ENCODE data around the gene PDCD7.
"Not testable (repeated sequence)": the region's sequence is repeated elsewhere in the genome, so short reads cannot be mapped to it uniquely, and the experiment has no call there.

PDCD7 gene

DNA sequence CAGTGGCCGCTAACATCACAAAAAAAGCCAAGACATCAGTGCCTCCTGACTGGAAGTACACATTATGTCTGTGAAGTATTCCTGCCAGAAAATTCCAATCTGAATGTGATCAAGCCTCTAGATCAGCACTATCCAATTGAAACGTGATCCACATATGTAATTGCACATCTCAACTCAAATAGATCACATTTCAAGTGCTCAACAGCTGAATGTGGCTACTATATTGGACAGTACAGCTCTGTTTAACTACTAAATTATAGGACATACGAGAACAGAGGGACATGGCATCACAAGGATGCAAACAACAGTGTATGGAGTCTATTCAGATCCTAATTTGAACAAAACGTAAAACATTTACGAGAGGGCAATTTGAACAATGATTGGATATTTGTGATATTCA lies 18.1 kb downstream of the PDCD7 start:
- no peak for DNase-seq (ENCODE audit: low read depth, low spot score)

DNA sequence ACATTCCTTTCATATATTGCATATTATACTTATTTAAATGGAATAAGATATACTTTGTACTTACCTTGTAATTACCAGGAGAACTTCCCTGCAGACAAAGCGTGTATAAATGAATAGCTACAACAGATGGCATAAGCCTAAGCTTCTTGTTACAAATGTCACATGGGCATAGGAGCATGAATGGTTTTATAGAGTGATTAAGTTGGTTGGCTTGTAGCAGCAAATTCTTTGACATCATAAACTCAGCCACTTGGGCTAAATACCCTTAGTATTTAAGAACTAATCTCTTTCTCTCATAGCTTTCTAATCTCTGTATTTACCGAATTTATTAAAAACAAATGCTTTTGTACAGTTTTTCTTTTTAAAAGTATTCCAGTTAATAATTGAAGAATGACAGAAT lies 18.5 kb downstream of the PDCD7 start, which contains the start of gene UBAP1L:
Gene UBAP1L, minus strand, starts transcription at position 115 of the 400 bp plus-strand sequence. CDS start 8,985 bp downstream, outside the sequence.
- DNase-seq (ENCODE audit: low read depth, low spot score): no peak

DNA sequence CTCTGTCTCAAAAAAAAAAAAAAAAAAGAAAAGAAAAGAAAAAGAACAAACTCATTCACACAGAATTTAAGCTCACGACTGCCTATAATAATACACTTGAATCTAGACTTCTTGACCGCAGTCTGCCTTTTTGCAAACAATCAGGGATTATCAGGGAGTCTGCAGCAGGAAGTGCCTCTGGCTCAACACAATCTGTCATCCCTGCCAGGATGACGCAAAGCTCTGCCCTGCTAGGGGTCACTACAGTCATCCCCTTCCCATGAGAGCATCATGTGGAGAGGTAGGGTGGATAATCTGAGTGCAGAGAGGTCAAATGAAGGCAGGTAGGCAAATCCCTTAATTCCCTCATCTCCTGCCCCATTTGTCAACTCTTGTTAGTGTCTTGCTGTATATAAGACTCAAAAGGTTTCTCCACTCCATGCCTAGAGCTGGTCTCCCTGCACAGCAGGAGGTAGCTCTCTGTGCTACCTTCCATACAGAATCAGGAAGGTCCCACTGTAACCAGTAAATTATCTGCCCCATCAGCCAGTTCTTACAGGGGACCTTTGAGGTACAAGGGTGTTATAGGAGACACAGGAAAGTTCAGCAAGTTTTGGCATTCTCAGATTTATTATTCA lies 22.8 kb downstream of the PDCD7 start:
- DNase-seq (ENCODE audit: low read depth, low spot score): peak; percentile 22

DNA sequence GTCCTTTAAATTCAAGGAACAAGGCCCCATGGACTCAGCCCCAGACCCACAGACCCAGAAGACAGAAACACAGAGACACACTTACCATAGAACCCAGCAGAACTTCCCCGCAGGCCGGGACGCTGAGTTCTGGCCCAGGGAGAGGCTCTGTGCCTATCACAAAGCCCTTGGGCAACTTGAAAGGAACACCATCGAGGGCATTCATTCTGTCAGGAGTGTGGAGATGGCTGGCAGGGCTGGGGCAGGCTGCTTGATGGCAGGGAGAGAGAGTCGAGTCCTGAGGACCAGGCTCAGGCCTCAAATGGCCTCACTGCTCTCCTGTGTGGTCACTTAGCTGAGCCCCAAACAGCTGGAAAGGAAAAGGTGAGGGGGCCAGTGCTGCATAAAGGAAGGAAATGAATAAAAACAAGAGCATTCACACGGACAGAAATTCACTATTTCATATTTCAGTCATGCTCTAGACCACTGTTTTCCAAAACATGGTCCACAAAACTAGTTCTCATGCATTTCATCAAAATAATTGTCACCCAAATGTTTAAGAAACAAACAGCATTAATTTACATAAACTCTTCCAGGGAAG lies 27.5 kb downstream of the PDCD7 start:
- no peak for DNase-seq (ENCODE audit: low read depth, low spot score)

DNA sequence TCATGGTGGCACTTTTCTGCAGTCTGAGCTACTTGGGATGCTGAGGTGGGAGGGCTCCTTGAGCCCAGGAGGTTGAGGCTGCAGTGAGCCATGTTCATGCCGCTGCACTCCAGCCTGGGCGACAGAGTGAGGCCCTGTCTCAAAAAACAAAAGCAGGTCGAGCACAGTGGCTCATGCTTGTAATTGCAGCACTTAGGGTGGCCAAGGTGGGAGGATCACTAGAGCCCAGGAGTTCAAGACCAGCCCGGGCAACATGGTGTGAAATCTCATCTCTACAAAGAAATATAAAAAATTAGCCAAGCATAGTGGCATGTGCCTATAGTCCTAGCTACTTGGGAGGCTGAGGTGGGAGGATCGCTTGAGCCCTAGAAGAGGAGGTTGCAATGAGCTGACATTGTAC lies 28.6 kb downstream of the PDCD7 start:
- DNase-seq (ENCODE audit: low read depth, low spot score): no peak

DNA sequence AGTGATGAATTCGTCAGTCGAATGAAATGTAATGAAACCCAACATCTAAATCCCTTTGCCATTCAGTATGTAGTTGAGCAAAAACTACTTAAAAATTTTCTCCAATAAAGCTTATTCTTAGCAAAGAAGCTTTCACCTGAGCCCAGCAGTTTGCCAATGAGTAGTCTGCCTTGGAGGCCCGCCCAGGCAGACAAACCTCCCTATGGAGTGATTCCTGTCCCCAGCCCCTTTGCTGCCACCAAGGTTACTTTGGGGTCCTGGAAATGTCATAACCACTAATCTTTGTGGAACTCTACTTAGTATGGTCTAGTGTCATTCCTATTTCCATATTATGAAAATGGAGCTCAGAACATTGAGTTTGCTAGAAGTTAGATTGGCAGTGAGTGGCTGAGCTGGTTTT lies 30.7 kb downstream of the PDCD7 start:
- DNase-seq (ENCODE audit: low read depth, low spot score): no peak

DNA sequence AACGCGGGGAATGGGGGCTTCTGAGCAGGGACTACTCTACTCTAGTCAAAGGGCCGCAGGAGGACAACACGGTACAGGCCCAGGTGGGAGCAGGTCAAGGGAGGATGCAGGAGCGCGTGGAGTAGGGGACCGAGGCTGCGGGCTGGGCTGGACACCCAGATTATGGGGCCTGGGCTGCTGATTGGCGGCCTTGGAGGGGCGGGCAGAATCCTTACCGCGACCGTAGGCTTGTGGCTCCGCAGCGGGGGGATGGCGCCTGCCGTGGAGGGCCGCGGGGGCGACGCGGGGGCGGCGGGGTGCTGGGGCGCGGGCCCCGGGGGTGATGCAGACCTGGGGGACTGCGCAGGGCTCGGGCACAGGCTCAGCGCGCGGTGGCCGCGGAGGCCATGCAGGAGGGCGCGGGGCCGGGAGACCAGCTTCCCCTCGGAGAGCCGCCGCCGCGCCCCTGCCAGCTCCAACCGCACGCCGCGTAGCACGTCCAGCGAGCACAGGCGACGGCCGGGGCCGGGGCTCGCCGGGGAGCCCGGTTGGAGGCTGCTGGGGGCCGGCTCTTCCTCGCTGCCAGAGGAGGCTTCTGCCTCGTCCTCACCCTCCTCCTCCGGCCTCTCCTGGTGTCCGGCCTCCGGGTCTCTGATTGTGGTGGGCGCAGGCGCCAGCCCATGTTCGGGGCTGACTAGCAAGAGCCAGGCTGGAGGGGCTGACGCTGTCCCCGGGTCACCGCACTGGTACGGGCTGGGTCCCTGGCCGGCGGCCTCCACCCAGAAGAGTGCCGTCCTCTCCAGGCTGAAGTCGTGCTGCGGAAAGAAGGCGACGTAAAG lies 31.5 kb downstream of the PDCD7 start:
- peak; percentile 24 for DNase-seq (ENCODE audit: low read depth, low spot score)

DNA sequence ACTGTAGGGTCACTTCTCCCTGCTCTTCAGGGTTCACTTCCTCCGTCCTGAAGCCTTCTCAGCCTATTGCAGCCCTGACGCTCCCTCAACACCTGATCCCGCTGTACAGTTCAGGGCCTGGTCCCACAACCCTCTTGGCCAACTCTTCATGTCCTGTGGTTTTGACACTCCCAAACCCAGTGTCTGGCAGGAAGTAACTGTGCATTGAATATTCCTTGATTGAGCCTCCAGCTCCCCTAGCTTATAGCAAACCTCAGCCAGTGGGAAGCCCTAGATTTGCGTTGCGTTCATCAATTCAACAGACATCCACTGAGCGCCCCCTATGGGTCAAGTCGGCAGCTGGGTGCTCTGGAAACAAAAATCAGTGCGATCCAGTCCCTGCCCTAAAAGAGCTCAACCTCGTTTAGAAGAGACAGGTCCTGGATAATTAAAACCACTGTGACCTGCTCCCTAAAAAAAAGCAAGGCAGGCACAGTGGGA lies 32.2 kb downstream of the PDCD7 start:
- DNase-seq (ENCODE audit: low read depth, low spot score): peak; percentile 84

DNA sequence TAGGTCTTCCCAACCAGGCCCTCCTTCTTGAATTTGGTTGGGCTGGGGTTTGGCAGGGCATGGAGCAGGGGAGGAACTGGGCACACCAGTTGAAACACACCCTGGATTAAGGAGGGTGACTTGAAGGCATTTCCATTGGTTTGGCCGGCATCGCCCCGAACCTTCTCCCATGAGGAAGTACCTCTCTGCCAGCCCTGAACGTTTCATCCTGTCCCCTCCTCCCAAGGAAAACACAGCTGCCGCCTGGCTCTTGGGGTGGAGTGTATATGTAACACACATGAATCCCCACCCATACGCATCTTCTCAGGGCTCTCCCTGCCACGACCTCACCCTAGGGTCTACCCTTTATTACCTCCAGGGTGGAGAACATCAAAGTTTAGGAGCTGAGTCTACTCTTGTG lies 33.2 kb downstream of the PDCD7 start:
- DNase-seq (ENCODE audit: low read depth, low spot score): no peak

DNA sequence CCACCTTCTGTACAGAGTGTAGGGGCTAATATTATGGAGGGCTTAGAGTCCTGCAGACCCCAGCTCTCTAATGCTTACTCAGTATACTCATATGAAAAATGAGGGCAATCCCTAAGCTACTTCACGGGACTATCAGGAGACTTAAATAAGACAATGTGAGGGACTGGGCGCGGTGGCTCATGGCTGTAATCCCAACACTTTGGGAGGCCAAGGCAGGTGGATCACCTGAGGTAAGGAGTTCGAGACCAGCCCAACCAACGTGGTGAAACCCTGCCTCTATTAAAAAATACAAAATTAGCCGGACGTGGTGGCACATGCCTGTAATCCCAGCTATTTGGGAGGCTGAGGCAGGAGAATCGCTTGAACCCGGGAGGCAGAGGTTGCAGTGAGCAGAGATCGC lies 33.8 kb downstream of the PDCD7 start:
- DNase-seq (ENCODE audit: low read depth, low spot score): not testable (repeated sequence)

DNA sequence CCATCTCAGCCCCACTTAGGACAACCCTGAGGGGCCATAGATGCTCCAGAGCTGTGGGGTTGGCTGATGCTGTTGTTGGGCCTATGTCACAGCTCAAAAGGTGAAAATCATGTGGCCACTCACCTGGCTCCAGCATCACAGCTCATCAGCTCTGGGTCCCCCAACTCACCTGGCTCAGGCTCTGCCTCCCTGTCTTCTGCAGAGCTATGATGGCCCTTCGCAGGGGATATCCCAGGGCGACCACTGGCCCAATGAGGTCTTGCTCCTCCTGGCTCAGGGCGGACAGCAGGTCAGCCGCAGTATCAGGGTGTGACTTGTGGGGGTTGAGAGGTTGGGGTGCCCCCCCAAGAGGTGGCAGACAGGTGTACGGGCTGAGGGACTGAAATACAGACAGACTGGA lies 34.3 kb downstream of the PDCD7 start:
- DNase-seq (ENCODE audit: low read depth, low spot score): no peak

DNA sequence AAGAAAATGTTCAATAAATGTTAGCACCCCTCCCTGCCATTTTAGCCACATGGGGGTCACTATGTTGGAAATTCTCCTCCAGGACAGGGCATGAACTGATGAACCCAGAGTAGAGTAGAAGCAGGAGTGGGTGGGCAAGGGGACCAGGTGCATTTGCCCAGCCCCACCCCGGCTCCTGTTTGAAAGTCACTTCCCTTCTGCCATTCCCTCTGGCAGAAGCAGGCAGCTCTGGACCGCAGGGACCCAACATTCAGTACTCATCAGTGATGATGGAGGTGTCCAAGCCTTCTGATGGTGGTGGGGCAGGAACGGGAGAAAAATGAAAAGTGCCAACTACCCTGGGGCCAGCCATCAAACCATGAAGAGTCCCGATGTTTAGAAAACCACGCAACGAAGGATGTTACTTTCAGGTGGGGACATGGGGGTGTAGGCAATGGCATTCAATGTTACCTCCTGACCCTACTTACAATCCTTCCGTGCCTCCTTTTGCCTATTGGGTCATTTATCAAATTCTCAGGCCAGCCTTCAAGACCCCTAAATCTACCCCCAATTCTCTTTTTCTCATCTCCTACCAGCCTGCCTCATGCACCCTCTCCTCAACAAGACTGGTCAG lies 35.9 kb downstream of the PDCD7 start:
- no peak for DNase-seq (ENCODE audit: low read depth, low spot score)

DNA sequence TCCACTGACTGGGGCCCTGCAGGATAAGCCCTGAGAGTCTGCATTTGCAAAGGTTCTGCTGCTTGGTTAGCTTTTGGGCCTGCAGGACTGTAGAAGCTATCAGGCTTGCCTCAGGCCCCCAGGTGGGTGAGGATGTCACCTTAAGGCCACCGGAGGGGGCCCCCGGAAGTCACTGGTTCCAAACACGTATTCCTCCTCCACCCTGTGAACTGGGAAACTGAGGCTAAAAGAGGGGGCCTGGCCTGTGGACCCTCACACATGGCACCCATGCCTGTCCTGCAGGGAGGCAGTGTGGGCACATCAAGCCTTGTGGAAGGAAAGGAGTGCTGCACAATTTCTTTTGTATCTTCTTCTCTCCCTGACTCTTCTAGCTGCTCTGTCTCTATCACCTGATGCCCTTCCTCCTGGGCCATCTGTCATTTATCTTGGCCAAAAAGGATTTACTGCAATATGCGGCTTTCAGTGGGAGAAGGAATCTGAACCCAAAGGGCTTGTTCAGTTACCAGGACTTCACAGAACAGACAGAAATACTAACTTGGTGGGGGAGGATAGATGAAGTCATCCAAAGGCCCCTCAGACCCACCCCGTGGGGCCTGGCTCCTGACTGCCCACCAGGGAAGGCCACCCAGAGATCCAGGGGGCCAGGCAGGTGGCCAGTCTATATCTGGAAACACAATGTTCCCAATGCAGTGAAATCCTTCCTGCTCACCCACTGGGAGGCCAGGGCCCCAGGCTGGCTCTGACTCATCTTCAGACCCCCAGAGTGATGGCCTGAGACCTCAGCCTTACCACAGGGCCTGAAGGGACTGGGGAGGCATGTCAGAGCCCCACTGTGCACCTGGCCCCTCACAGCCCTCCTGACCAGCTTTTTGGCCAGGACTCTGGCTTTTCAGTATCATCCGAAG lies 36.9 kb downstream of the PDCD7 start:
- no peak for DNase-seq (ENCODE audit: low read depth, low spot score)

DNA sequence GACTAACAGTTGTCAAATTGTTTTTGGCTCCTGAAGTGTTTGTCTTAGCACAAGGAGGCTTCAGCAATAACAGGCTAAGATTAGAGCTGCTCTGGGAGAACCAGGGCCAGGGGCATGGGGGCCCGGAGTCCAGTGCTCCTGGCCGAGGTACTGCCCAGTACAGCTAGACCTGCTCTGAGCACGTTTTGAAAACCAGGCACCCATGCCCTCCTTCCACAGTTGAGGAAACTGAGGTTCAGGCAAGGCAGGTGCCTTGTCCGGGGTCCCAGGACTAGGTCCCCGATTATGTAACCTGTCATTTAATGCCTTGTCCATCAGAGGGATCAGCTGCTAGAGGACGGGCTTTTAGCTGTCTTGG lies 37.9 kb downstream of the PDCD7 start:
- no peak for DNase-seq (ENCODE audit: low read depth, low spot score)

DNA sequence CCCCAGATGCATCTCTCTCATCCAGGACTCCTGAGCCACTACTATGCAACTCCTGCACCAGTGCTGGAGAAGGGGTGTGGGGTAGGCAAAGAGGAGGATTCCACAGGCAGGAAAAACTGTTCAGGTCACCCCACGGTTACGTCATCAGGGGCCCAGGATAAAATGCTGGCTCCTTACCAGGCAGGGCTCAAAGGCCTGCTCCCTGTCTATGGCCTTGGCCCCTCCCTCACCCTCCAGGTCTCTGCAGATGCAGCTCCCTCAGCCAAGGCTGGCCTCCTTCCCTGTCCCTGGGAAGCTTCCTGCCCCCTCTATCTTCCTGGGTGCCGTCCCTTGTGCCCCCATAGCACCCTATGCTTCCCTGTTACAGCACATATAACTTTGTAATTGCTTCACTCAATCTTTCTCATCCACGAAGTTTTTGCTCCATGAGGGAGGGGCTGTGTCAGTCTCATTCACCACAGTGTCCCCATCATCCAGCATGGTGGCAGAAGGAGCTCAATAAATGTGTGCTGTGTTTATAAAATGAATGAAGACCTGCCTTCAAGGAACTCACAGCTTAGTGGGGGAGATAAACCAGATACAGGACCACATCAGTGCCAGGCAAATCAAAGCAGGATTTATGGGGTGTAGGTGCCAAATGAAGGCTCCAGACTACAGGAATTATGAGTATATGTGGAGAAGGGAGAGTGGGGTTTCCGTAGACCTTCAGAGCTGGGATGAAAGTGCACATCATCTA lies 38.4 kb downstream of the PDCD7 start:
- DNase-seq (ENCODE audit: low read depth, low spot score): no peak

DNA sequence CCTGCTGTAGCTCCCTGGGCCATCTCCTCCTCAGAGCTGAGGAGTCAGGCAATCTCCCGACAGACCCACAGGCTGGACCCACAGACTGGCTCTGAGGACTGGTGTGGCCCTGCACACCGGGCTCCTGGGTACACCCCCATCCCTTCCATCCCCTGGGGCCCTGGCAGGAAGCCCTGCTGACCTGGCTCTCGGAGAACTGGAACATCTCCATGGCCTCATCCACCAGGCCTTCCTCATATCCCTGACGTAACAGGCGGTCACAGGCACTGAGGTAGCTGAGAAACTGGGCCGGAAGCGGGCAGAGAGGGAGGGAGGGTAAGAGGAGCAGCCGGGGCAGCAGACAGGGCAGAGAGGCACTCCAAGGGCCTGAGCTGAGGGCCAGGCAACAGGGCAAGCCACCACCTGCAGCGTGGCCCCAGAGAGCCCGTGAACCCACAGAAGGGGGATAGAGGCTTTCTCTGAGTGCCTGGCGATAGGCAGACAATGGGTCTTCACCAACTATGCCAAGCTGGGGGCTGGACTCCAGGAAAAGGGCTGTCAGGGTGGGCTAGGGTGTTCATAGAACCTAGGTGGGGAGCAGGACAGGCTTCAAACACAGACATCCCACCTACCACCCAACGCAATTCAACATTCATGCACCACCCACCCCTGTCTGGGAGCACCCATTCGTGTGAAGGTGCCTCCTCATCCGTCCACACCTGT lies 39.2 kb downstream of the PDCD7 start:
- no peak for DNase-seq (ENCODE audit: low read depth, low spot score)

DNA sequence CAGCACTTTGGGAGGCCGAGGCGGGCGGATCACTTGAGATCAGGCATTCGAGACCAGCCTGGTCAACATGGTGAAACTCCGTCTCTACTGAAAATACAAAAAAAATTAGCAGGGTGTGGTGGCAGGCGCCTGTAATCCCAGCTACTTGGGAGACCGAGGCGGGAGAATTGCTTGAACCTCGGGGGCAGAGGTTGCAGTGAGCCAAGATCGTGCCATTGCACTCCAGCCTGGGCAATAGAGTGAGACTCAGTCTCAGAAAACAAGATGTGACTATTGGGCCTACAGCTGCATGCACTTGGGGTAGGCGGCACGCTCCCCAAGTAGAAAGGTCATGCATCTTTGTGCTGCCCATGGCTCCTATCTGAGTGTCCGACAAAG lies 39.8 kb downstream of the PDCD7 start:
- not testable (repeated sequence) for DNase-seq (ENCODE audit: low read depth, low spot score)

DNA sequence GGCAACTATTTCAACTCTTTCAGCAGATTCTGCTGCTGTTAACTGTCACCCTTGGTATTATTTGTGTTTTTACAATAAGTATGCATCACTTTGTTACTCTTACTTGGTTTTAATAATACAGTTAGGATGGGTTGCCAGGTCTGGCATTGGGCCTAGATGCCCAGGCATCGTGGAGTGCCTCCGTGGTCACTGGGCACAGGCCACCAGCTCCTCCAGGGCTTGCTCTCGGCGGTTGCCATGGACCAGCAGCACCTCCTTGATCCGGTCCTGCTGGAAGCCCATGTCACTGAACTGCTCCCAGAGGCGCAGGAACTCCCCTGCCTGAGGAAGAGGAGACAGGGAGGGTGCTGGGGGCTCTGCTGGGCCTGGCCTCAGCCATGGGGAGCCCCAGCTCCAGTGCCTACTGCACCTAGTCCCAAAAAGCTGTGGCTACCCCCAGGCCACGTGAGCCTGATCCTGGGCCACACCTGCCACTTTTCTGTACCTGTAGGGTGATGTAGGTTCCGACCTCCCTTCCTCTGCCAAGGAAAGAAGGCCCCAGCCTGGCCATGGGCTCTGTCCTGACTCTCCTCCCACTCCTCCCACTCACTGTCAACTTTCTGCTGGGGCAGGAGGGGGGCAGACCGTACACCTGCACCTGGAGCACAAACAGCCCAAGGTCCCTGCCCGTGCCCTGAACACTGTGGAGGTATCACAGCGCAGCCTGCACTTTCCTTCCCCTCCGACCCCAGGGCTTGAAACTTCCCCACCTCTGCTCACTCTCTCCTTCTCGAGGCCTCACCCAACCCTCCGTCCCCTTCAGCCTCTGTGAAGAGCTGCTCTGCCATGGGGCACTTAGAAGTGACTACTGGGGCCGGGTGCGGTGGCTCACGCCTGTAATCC lies 40.5 kb downstream of the PDCD7 start:
- DNase-seq (ENCODE audit: low read depth, low spot score): no peak
